HG03521 (cell line): ENCODE results near the gene ITGA1.
A peak's percentile ranks its signal among the peaks of the same experiment; 100 is the strongest.

Experiments
- ATAC-seq: cut with Tn5 transposase; IDR thresholded peaks from one replicate; pipeline ENCODE4 v1.9.1; 2021; ENCODE audit warnings: mild to moderate bottlenecking, moderate library complexity; ENCODE audit not compliant: unreplicated experiment

Gene ITGA1

GRCh38 chr5:52894451-52894850 is 106.7 kb downstream of the ITGA1 start:
- ATAC-seq = no peak

DNA sequence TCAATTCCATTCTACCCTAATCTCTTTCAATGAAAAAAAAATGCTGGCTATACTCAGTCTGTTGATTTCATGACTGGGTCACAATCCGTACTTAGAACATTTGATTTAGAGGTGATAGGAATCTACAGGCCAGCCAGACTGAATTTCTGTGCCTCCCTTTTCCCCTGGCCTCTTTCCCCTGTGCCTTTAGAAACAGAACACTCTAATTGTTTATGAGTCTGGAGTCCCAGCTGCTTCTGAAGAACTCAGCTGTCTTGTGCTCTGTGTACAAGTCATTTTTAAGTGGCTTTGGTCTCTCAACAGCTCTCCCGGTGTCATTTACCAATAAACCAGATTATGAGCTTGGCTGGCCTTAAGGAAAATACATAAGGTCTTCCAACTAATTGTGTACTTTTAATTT is 107.4 kb downstream of the ITGA1 start:
- no peak for ATAC-seq

DNA sequence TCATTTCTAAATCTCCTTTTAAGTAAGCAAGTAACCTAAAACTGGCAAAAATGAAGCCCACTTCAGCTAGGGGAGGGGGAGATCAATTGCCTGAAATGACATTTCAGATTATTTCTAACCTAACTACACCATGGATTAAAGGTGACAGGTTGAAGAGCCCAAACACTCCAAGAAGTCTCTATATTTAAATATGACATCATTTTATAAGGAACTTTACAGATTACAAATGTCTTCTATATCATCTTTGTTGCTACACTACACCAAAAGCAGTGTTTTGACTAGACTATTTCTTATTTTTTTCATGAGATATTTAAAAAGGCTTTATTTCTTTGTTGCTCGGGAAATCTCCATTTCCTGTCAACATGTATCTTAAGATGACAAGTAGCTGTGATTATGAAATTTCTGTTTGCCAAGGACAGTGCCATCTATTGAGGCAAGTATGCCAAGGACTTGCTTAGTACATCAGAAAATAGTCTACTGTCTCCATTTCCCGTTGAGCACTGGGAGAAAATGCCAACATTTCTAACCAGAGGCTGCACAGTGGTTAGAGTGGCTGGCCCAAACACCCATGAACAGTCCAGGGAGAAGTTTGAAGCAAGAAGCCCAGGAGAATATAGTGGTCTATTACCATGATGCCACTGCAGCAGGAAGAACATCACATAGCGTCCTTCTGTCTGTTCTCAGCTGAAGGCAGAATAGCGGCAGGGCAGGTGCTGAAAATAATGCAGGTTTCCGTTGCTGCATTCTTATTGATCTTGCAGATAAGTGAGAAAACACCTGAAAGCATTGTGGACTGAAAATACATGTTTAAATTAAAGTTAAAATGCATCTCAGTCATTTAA is 108.1 kb downstream of the ITGA1 start:
- no peak for ATAC-seq

DNA sequence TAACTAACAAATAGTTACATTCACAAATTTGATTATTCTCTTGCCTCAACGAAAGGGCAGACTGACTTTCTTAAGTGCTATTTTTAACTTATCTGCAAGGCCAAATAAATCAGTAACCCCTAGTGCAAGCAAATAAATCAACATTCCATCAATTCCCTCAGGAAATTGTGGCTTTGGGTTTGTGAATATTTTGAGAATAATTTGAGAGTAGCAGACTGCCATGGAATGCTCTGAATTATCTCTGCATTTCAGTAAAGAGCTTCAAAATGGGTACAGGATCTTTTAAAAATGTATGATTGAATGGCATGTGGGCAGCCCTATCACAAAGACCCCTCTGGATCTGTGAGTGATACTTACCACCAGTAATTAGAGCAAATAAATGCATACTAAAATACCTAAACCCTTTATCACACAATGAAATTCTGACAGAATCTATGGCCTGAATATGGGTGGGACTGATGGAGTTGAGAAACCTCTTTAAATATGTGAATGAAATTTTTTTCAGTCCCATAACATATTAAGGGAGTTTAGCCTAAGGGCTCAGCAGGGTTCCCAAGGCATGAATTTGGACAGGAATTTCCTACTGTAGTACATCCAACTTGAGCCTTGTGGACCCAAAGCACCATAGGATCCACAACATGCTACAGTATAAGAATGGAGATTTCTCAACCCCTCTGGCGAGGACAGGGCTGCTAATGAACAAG is 109.0 kb downstream of the ITGA1 start:
- no peak for ATAC-seq

GRCh38 chr5:52897238-52897614 is 109.5 kb downstream of the ITGA1 start:
- ATAC-seq = no peak

DNA sequence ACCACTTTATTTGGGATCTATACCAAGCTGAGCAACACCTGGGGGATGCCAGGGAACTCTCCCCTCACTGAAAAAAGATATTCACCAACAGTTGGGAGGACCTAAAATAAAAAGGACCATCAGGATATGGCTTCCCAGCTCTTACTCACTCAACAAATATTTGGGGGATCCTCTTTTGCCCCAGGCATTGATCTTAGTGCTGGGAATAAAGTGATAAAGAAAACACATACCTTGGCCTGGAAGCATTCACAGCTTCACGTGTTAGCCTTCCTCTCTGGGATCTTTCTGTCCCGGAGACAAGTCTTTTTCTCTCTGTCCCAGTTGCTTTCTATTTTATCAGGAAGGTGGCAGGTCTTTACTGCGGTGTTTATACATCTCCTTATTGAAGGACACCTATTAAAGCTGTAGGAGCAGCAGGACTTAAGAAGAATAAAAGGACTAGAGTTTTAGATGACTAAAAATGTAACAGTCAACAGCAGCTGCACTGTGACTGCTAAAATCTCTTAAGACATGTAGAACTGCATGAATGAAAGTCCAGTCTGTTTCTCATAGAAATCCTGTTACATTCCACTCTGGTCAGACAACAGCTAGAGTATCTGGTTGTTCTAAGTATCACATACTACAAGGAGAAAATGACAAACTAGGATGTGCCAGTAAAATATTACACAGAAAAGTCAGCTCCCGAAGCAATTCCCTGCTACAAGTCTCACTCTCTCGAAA is 111.4 kb downstream of the ITGA1 start:
- no peak for ATAC-seq

DNA sequence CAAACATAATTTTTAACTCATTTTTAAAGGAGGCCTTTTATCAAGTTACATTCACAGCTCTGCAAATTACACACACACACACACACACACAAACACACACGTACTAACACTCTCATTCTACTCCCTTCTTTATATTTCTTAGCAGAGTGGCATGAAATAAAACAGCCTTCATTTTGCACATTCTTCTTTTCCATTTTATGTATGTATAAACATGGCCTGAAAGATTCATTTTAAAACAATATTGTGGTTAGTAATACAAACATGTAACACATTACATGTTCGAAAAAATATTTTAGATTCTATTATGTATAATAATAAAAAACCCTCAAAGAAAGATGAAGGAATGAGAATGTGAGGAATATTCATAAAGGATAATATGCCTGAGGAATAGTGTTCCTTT is 115.4 kb downstream of the ITGA1 start:
- ATAC-seq = no peak

GRCh38 chr5:52906343-52906742 is 118.6 kb downstream of the ITGA1 start:
- ATAC-seq = no peak

- no peak for ATAC-seq
These were observed 119.1 kb downstream of the ITGA1 start for GRCh38 chr5:52906845-52907244.

- ATAC-seq = no peak
These were observed 121.5 kb downstream of the ITGA1 start for GRCh38 chr5:52909192-52909591.

GRCh38 chr5:52910071-52910470 is 122.4 kb downstream of the ITGA1 start:
- no peak for ATAC-seq

DNA sequence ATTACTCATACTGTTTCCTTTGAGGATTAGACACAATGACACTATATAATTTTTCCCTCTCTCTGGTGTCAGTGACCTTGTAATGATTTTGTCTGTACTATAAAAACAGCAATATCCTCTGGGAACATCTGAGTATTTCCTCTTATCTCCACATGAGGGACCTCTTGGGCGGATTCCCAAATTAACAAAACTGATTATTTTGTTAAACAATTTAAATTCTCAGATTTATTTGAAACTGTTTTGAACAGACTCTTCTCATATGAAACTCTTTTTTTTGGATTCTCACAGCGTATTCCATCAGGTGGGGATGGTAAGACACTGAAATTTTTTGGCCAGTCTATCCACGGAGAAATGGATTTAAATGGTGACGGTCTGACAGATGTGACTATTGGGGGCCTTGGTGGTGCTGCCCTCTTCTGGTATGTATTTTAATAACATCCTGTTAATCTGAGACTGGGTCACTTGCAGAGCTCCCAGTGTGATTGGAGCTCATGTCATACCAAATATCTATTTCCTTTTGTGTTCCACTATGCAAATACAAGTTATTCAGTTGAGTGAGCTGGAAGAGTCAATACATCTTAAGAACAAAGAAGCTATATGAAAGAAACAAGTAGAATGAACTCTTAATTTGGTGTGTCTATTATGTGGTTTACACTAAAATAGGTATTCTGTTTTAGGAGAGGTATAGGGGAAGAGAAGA is 127.6 kb downstream of the ITGA1 start:
- peak; percentile 99 for ATAC-seq

- no peak for ATAC-seq
These were observed 133.2 kb downstream of the ITGA1 start for GRCh38 chr5:52920929-52921328.

- ATAC-seq = no peak
These were observed 134.7 kb downstream of the ITGA1 start for GRCh38 chr5:52922384-52922783.

GRCh38 chr5:52924456-52924855 is 136.7 kb downstream of the ITGA1 start:
- no peak for ATAC-seq

GRCh38 chr5:52925001-52925400 is 137.3 kb downstream of the ITGA1 start:
- no peak for ATAC-seq

GRCh38 chr5:52928689-52929088 is 141.0 kb downstream of the ITGA1 start:
- no peak for ATAC-seq

GRCh38 chr5:52938226-52938625 is 150.5 kb downstream of the ITGA1 start:
- ATAC-seq = no peak

DNA sequence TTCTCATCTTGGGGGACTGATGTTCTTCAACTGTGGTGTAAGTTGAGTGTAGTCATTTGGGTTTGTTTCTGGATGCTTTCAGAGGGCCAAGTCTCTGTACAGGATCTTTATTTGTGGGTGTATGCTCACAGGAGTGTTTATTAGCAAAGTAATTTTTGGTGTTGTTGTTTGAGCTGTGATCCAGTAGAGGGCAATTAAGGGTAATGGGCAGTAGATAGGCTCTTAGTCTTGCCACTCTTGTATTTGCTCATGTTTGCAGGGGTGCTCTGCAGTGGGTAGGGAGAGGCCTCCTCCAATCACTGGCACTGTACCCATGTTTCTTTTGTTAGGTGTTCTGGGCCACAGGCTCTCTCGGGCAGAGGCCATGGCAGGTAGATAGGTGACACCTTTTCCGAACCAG is 155.6 kb downstream of the ITGA1 start:
- ATAC-seq = peak; percentile 51

- no peak for ATAC-seq
These were observed 156.1 kb downstream of the ITGA1 start for GRCh38 chr5:52943808-52944207.

DNA sequence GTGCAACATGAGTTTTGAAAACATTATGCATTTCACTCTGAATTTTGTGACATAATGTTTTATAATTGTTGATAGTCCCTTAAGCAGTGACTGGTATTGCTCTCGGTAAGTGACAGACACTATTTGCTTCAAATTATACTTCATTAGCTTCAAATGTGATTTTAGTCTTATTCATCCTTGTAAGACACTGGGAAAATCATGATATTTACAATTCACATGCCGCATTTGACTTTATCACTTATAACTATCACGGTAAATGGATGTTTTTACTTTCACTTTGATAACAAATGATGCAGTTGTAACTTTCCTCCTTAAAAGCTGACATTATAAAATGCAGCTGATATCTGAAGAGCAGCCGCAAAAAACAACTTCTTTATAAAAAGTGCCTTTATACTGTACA is 157.3 kb downstream of the ITGA1 start:
- no peak for ATAC-seq
